PFSK-1 (cell line): Measurements from ENCODE around the gene SPRED1.

Source experiments
- POLR2AphosphoS5 ChIP-seq: IDR thresholded peaks from 2 replicates; pipeline ENCODE4 v1.6.1; 2012; ENCODE audit warnings: low read depth, mild to moderate bottlenecking, control low read depth, low read length, moderate library complexity
- TAF1 ChIP-seq: IDR thresholded peaks from 2 replicates; pipeline ENCODE4 v1.6.1; 2012; ENCODE audit warnings: low read length, control low read depth, borderline replicate concordance; ENCODE audit not compliant: insufficient read depth

- TF ChIP-seq TAF1 (no peak), POLR2AphosphoS5 (no peak)
Observed at GRCh38 chr15:38216763-38217162, 35.9 kb upstream of the SPRED1 start.
